ENCODE results near the gene KCNJ2.

The KCNJ2 gene

DNA sequence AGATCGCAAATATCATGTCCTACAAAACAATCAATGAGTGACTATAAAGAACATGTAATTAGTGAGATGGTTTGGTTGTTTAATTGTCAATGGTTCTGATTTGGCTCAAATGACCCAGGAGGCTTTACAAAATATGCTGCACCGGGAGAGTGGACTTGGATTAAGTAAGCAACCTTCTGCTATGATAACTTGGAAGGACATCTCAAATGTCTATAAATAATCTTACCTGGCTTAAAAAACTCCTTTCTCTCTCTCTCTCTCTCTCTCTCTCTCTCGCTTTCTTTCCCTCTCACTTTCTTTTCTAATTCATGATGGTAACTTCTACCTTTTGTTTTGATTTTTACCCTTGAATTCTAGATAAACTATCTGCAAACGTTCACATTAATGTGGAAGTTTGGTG lies 14.2 kb downstream of the KCNJ2 start:
- no peak for DNase-seq (ENCODE audit: extremely low read depth, low read depth)
- TF ChIP-seq, protein P1, sequence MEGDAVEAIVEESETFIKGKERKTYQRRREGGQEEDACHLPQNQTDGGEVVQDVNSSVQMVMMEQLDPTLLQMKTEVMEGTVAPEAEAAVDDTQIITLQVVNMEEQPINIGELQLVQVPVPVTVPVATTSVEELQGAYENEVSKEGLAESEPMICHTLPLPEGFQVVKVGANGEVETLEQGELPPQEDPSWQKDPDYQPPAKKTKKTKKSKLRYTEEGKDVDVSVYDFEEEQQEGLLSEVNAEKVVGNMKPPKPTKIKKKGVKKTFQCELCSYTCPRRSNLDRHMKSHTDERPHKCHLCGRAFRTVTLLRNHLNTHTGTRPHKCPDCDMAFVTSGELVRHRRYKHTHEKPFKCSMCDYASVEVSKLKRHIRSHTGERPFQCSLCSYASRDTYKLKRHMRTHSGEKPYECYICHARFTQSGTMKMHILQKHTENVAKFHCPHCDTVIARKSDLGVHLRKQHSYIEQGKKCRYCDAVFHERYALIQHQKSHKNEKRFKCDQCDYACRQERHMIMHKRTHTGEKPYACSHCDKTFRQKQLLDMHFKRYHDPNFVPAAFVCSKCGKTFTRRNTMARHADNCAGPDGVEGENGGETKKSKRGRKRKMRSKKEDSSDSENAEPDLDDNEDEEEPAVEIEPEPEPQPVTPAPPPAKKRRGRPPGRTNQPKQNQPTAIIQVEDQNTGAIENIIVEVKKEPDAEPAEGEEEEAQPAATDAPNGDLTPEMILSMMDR (IDR thresholded peaks at IDR 0.05; ENCODE audit: low read depth, low read length): no peak

DNA sequence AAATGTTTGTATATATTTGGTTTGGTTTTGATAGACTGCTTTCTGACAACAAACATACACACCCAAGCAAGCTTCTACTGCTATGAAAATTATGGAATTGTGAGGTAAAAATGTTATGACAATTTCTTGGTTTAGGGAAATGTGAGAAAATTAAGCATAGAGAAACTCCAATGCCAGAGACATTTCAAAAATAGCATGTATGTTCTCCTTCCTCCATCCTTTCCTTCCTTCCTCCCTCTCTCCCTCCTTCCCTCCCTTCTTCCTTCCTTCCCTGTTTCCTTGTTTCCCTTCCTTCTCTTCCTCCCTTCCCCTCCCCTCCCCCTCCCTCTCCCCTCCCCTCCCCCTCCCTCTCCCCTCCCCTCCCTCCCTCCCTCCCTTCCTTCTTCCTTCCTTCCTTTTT lies 14.9 kb downstream of the KCNJ2 start:
- DNase-seq (ENCODE audit: extremely low read depth, low read depth): no peak
- TF ChIP-seq, protein P1 (IDR thresholded peaks at IDR 0.05; ENCODE audit: low read depth, low read length): no peak

DNA sequence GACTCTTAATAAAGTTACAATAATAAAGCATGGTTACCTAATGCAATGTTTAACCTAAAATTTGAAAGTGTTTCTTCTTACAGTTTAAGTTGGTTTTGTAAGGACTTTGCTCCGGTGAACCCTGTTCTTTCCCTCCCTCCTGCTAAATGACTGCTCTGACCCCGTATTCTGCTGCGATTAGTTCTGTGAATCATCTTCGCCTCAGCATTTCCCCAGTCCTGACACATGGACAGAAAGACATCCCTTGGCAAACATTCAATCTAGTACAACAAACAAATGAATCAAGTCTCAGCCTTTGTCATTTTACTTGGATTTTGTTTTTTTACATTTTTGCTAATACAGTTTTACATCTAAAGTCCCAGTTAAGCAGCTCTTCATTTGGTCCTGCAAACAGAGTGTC lies 15.4 kb downstream of the KCNJ2 start:
- TF ChIP-seq, protein P1 (IDR thresholded peaks at IDR 0.05; ENCODE audit: low read depth, low read length): no peak
- no peak for DNase-seq (ENCODE audit: extremely low read depth, low read depth)

DNA sequence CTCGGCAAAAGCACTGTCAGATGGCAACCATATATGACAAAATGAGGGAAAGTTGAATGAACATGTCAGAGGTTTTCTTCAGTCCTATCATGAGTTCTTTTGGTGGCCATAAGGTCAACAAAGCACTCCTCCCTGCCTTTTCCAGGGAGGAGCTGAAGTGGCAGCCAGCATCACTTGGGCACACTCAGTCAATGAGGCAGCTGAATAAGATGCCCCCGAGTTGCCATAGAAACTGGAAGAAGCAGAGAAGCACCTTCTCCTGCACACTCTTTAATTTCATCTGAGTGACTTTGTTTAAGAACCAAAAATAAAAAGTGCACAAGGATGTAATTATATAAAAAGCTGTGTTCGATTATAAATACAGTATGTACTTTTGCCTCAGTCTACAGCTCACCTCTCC lies 16.0 kb downstream of the KCNJ2 start:
- DNase-seq (ENCODE audit: extremely low read depth, low read depth): no peak
- TF ChIP-seq, protein P1 (IDR thresholded peaks at IDR 0.05; ENCODE audit: low read depth, low read length): no peak

DNA sequence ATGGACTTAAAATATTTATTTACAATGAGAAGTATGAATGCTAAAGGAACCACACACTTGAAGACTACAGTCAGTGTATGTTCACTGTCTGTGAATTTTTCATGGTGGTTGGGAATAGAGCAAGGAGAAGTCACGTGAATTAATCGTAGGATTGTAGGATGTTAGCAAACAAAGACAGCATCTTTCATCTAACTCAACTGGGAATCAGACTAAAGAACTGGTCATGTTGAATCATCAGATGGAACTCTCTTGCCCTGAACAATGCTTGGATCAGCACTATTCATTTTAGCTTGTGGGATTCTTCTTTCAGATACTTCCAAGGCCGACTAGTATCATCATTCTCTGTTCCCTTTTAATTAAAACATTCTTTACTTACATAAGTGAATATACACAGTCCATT lies 18.1 kb downstream of the KCNJ2 start:
- DNase-seq (ENCODE audit: extremely low read depth, low read depth): no peak
- TF ChIP-seq, protein P1 (IDR thresholded peaks at IDR 0.05; ENCODE audit: low read depth, low read length): no peak

DNA sequence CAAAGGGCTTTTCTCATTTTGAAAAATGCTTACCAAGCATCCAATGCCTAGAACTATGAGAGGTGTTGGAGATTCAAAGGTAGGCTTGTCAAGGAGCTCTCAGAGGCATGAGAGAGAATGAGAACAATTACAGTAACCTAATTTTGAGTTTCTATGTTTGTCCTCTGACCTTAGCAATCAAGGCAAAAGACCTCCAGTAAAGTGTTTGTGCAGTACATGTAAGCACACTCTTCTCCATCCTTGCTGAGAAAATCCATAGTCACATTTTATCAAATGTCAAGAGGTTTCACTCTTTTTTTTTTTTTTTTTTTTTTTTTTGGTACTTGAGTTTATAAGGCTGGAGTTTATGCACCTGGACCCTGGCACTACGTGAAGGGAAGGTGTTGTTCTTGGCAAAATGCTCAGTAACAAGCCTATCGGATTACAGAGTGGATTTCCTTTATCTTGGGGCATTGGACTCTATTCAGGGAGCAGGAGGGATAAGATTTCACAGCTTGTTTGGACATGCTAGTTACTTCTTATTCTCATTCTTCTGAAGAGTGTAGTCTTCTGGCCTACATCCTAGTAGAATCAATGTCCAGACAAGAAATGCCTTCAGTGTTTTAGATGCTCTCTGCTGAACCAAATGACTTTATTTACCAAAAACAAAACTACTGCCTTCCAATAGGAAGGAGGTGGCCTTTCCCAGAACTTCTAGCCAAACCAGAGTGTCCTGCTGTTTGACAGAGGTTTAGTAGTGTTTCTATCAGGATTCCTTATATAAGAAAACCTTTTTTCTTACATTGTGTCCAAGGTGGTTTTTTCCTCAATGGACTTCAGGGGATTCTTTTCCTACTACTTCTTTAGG lies 21.9 kb downstream of the KCNJ2 start:
- TF ChIP-seq, protein P1 (IDR thresholded peaks at IDR 0.05; ENCODE audit: low read depth, low read length): no peak
- no peak for DNase-seq (ENCODE audit: extremely low read depth, low read depth)

DNA sequence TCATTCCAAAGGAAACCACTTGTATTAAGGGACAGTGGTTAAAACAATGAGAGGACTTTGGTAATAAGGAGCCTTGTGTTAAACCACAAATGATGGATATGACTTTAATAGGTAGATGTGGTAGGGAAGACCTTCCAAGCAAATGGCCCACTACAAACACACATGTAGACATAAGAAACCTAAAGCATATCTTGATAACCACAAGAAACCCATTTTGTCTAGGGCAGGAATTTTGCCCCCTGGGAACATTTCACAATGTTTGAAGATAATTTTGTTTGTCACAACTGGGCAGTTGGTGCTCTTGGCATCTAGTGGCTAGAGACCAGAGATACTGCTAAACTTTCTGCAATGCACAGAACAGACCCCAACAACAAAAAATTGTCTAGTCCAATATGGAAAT lies 25.8 kb downstream of the KCNJ2 start:
- no peak for DNase-seq (ENCODE audit: extremely low read depth, low read depth)
- TF ChIP-seq, protein P1 (IDR thresholded peaks at IDR 0.05; ENCODE audit: low read depth, low read length): no peak

Measured in AG09319 (cell line).